ENCODE measurements around the gene LACRT.

Gene LACRT

DNA sequence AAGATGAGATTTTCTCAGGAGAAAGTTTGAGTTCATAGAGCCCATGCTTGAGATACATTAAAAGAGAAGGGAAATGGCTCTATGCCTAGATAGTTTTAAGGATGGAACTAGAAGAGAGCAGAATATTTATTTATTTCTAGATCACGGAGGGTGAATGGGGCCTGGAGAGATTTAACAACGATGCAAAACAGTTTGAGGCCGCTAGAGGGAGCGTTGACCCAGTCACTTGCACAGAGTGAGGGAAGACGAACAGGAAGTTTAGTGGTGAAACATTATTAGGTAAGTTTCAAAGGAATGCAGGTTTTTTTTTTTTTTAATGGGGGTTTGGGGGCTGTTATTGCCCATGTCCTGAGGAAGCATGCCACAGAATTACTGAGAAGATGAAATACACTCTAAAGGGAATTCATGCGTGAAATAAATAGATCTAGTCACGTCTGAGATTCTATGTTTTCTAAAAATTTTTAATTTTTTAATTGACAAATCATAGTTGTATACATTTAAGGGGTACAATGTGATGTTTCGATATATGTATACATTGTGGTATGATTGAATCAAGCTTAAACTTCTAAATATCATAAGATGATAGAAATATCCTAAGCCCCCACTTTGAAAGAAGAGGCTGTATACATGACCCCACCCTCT, 31.4 kb downstream of the LACRT start:
- H3K4me3 ChIP-seq (replicated peaks; ENCODE audit: low read depth, low read length), result no peak overlapping the region
- TF ChIP-seq, protein P1, sequence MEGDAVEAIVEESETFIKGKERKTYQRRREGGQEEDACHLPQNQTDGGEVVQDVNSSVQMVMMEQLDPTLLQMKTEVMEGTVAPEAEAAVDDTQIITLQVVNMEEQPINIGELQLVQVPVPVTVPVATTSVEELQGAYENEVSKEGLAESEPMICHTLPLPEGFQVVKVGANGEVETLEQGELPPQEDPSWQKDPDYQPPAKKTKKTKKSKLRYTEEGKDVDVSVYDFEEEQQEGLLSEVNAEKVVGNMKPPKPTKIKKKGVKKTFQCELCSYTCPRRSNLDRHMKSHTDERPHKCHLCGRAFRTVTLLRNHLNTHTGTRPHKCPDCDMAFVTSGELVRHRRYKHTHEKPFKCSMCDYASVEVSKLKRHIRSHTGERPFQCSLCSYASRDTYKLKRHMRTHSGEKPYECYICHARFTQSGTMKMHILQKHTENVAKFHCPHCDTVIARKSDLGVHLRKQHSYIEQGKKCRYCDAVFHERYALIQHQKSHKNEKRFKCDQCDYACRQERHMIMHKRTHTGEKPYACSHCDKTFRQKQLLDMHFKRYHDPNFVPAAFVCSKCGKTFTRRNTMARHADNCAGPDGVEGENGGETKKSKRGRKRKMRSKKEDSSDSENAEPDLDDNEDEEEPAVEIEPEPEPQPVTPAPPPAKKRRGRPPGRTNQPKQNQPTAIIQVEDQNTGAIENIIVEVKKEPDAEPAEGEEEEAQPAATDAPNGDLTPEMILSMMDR (IDR thresholded peaks at IDR 0.05; ENCODE audit: low read length, missing control alignments), result peak; percentile 89
- DNase-seq (ENCODE audit: low read depth), result peak; percentile 78

DNA sequence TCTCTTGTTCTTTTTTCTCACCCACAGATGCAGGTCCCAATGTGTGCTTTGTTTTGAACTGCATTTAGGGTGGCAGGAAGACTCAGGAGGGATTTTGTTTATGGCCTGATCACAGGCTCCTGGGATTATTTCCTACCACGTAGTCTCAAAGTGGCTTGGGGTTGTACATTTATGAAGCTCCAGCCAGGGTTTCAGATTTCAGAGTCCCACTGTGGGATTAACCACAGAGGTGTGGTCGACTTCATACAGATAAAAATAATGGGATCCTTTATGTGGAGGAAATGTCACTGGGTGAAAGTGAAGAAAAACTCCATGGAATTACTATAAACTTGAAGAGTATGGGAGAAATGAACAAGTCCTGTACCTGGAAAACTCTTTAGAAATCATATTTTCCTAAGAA, 32.0 kb downstream of the LACRT start:
- DNase-seq (ENCODE audit: low read depth), result no peak
- TF ChIP-seq, protein P1 (IDR thresholded peaks at IDR 0.05; ENCODE audit: low read length, missing control alignments), result no peak
- H3K4me3 ChIP-seq (replicated peaks; ENCODE audit: low read depth, low read length), result no peak overlapping the region

GRCh38 chr12:54601841-54602240, 32.9 kb downstream of the LACRT start:
- TF ChIP-seq, protein P1 (IDR thresholded peaks at IDR 0.05; ENCODE audit: low read length, missing control alignments), result no peak
- no peak overlapping the region for H3K4me3 ChIP-seq (replicated peaks; ENCODE audit: low read depth, low read length)
- DNase-seq (ENCODE audit: low read depth), result no peak

DNA sequence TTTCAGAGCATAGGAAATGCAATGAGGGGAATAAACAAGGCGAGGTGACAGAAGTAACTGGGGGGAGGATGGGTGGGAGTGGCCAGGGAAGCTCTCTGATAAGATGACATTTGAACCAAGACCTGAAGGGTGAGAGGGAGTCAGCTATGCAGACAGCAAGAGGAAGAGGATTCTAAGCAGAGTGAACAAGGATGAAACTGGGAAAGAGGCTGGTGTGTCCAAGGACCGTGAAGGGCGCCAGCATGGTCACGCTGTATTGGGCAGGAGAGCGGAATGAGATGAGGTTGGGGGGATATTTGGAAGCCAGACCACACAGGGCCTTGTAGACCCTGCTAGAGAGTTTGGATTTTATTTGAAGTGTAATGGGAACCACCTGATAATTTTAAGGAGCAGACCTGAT, 35.7 kb downstream of the LACRT start:
- no peak for DNase-seq (ENCODE audit: low read depth)
- no peak overlapping the region for H3K4me3 ChIP-seq (replicated peaks; ENCODE audit: low read depth, low read length)
- TF ChIP-seq, protein P1 (IDR thresholded peaks at IDR 0.05; ENCODE audit: low read length, missing control alignments), result no peak

GRCh38 chr12:54596526-54596946, 38.2 kb downstream of the LACRT start:
- peak; percentile 73 for DNase-seq (ENCODE audit: low read depth)
- H3K4me3 ChIP-seq (replicated peaks; ENCODE audit: low read depth, low read length), result no peak overlapping the region
- TF ChIP-seq, protein P1 (IDR thresholded peaks at IDR 0.05; ENCODE audit: low read length, missing control alignments), result peak; percentile 95

- no peak for DNase-seq (ENCODE audit: low read depth)
- no peak overlapping the region for H3K4me3 ChIP-seq (replicated peaks; ENCODE audit: low read depth, low read length)
- TF ChIP-seq, protein P1 (IDR thresholded peaks at IDR 0.05; ENCODE audit: low read length, missing control alignments), result no peak
Observed at GRCh38 chr12:54595471-54595870, 39.2 kb downstream of the LACRT start.

GRCh38 chr12:54593725-54594124, 41.0 kb downstream of the LACRT start:
- TF ChIP-seq, protein P1 (IDR thresholded peaks at IDR 0.05; ENCODE audit: low read length, missing control alignments), result no peak
- no peak overlapping the region for H3K4me3 ChIP-seq (replicated peaks; ENCODE audit: low read depth, low read length)
- DNase-seq (ENCODE audit: low read depth), result no peak
